T-helper 9 cell (primary cell): Measurements from ENCODE around the gene SRGAP3.

ENCODE experiments used
- DNase-seq: peaks from one replicate; pipeline ENCODE4 v3.0.0-alpha.2; 2020

SRGAP3 gene

GRCh38 chr3:9078561-9079240 is 170.7 kb downstream of the SRGAP3 start:
- no peak for DNase-seq

- DNase-seq: no peak
Measured at GRCh38 chr3:9077029-9077428, 172.4 kb downstream of the SRGAP3 start.

- DNase-seq: no peak
Measured at GRCh38 chr3:9075762-9076161, 173.7 kb downstream of the SRGAP3 start.

- no peak for DNase-seq
Measured at GRCh38 chr3:9074079-9074478, 175.4 kb downstream of the SRGAP3 start.

- no peak for DNase-seq
Measured at GRCh38 chr3:9072667-9073009, 176.8 kb downstream of the SRGAP3 start.

- no peak for DNase-seq
Measured at GRCh38 chr3:9071936-9072666, 177.3 kb downstream of the SRGAP3 start.

GRCh38 chr3:9070961-9071360 is 178.5 kb downstream of the SRGAP3 start:
- no peak for DNase-seq

- DNase-seq: no peak
Measured at GRCh38 chr3:9069971-9070370, 179.5 kb downstream of the SRGAP3 start.

- no peak for DNase-seq
Measured at GRCh38 chr3:9068051-9068450, 181.4 kb downstream of the SRGAP3 start.

- DNase-seq: no peak
Measured at GRCh38 chr3:9067352-9067975, 182.0 kb downstream of the SRGAP3 start.

- no peak for DNase-seq
Measured at GRCh38 chr3:9066775-9067174, 182.7 kb downstream of the SRGAP3 start.

- no peak for DNase-seq
Measured at GRCh38 chr3:9066141-9066540, 183.3 kb downstream of the SRGAP3 start.

GRCh38 chr3:9064850-9065249 is 184.6 kb downstream of the SRGAP3 start:
- DNase-seq: no peak

GRCh38 chr3:9064251-9064650 is 185.2 kb downstream of the SRGAP3 start:
- no peak for DNase-seq

- no peak for DNase-seq
Measured at GRCh38 chr3:9062570-9062969, 186.9 kb downstream of the SRGAP3 start.

GRCh38 chr3:9061634-9062033 is 187.8 kb downstream of the SRGAP3 start:
- no peak for DNase-seq

GRCh38 chr3:9059489-9060400 is 189.7 kb downstream of the SRGAP3 start:
- DNase-seq: no peak

- DNase-seq: no peak
Measured at GRCh38 chr3:9056581-9056980, 192.9 kb downstream of the SRGAP3 start.

GRCh38 chr3:9047452-9048346 is 201.7 kb downstream of the SRGAP3 start:
- DNase-seq: no peak

- DNase-seq: no peak
Measured at GRCh38 chr3:9045371-9045770, 204.1 kb downstream of the SRGAP3 start.

GRCh38 chr3:9043063-9043462 is 206.4 kb downstream of the SRGAP3 start:
- no peak for DNase-seq

- no peak for DNase-seq
Measured at GRCh38 chr3:9041626-9042025, 207.8 kb downstream of the SRGAP3 start.
